ENCODE measurements around the gene ROR1.

- TF ChIP-seq POLR2AphosphoS5 (IDR thresholded peaks at IDR 0.05; ENCODE audit: insufficient read depth, low read depth, low read length) (no peak), CTCF (IDR thresholded peaks at IDR 0.05; ENCODE audit: extremely low read depth in 1 of 2, insufficient read depth in 1 of 2, low read depth in 1 of 2, low read length in 2 of 2) (no peak), POLR2A (IDR thresholded peaks at IDR 0.05; ENCODE audit: low read depth, low read length) (no peak)
Observed at GRCh38 chr1:64172458-64172983, 398.7 kb downstream of the ROR1 start.

Measured in endothelial cell of umbilical vein (primary cell).